Stimulated activated CD4-positive, alpha-beta T cell treated with anti-CD3 and anti-CD28 coated beads, Interleukin-4, amount 100 ng/mL, for 24 hours (primary cell): Measurements from ENCODE around the gene CLDN22.

Experiments
- DNase-seq: peaks from one replicate; pipeline ENCODE4 v3.0.0-alpha.2; 2020

The CLDN22 gene

DNA sequence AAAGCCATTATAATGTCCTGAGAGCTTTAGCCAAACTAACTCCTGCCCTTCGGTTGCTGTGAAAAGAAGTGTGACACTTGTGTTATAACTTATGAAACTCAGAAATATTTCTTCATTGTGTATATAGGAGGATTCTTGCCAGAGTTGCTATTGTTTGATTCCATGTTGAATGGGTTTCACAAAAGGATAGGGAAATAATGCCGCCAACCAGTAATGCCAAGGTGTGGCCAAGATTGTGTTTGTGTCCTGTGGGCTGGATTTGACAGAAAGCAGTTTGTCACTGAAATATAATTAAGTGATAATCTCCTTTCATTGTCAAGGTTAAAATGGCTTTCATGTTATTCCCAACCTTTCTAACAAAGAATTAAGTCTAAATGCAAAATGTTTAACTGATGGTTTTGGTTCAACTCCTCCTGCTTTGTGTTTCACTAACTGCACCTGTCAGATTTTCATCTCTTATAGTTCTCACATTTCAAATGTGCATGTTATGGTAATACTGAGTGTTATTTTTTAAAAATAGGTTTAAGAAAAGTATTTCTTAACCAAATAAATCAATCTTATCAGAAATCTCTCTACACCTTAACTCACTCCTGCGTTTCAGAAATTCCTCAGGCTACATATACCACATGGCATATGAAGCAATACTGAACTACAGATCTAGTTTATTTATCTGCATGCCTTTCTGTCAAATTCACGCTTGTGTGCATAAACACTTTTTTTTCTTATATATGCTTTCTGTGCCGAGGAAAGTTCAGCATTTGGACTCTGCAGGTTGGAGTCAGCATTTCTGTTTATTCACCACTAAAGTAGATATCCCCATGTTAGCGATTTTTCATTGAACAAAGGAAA lies at the start of gene CLDN22:
Gene CLDN22 (minus strand): TSS at position 66 of the 849 bp plus-strand sequence. CDS start 58 bp downstream, at position 8.
- no peak for DNase-seq

DNA sequence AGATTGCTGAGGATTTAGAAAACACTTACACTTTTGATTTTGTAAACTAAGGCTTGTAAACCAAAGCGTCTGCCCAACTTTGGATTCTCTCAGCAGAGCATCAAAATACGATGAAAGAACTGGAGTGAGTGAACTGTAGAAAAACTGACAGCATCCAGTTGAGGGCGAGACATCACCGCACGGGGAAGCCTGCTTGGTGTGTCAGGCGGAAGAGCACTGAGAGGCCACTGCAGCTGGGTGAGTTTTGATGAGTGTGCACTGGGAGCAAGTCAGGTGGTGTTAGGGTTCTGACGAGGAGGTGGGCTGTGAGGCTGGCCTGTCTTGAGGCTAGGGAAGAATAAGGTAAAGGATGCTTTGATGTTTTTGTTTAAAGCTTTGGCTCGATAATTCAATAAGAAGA lies 49.0 kb upstream of the CLDN22 start:
- no peak for DNase-seq

DNA sequence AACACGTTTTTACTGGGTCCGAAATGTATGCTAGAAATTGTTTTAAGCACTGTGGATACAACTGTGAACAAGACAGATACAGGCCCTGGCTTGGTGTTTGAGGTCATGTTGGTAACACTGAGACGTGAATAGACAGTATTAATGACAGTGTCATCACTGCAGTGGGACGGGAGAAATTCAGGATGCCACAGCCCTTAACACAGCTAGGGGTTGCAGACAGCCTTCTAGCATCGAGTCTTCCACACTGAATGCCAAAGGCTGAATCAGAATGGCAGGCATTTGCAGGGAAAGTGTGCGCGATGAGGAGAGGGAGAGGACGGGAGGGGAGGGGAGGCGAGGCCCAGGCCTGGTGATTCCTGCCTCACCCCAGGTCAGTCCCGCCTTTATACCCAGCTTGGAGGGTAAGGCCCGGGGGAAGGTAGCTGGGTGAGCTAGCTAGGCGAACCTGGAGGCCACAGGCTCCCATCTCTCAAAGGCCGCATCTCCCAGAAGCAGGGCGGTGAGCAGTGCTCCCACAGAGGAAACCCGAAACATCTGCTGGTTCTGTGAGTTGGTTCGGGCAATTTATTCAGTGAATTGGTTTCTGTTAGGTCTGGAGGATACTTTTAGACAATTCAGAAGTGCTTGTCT lies 46.2 kb upstream of the CLDN22 start:
- no peak for DNase-seq

DNA sequence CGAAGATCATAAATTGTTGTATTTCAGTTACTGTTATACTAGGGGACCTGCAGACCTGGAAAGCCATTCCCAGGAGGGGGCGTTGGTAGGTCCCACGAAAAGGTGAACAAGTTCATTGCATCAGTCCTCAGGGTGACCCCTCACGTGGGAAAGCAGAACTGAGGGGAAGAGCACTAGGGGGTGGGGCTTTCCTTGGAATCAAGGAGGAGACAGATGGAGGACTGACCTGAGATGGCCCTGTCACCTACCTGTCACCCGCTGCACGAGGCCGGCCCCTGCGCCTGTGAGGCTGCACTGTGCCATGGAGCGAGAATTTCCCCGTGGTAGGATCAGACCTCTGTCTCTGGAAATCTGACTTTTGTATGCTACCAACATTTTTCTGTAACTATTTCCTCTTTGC lies 43.9 kb upstream of the CLDN22 start:
- DNase-seq = no peak

DNA sequence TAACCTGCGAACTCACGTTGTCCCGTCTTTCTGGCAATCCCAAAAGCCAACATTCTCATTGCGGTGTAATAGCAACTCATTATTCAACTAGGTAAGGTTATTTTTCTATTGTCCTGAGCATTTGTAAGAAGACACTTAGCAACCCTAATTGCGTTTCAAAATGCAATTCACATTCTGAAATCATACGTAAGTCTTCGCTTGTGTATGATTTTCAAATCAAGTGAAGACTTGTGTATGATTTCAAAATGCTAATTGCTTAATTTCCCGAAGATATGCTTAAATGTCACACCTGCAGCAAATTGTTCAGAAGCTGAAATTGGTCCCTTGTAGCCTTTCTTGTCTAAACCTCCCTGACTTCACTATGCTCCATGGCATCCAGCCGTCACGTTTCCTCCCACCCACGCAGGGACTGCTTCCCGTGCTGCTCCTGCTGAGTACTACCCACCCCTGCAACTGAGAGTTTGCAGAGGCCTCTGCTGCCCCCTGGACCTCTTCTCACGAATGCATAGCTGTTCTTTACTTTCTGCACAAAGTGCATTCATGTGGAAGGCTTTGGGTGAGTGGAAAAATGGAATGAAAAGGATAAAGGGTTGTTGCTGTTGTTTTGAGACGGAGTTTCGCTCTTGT lies 43.0 kb upstream of the CLDN22 start:
- DNase-seq = no peak

DNA sequence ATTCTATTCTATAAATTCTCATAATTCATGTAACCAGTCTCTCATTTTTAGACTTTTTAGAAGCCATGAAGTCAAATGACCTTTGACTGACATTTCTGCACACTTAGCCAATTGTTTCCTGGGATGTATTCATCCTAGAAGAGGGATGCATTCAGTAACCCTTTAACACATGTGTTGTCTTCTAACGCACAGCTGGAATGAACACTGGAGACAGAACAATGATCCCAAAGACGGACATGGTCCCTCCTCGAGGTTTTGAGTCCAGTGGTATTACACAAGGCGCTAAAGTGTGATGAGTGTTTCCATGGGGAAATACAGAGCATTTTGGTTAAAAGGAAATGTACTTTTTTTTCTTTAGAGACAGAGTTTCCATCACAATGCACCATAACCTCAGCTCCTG lies 42.0 kb upstream of the CLDN22 start:
- DNase-seq = no peak

DNA sequence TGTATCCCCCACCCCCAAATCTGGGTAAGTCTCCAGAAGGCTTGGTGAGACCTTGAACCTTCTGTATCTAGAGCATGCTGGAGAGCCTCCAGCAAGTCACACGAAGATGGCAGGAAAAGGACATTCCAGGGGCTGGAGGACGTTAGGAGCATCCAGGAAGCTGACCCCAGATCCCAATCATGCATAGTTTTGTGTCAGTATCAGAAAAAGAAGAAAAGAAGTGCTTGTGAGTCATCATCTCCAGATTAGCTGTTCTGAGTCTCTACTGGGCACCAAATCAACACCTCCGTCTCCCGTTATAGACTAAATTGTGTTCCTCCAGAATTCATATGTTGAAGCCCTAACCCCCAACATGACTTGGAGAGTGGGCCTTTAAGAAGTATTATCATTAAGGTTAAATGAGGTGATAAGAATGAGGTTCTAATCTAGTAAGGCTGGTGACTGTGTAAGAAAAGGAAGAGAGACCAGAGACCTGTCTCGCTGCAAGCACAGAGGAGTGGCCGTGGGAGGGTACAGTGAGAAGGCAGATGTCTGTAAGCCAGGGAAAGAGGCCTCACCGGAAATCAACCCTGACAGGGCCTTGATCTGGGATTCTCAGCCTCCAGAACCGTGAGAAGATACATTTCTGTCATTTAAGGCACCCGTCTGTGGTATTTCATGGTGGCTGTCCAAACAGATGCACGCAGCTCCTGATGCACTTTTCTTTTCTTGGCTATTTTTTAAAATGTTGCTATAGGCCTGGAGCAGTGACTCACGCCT lies 40.3 kb upstream of the CLDN22 start:
- DNase-seq = no peak

DNA sequence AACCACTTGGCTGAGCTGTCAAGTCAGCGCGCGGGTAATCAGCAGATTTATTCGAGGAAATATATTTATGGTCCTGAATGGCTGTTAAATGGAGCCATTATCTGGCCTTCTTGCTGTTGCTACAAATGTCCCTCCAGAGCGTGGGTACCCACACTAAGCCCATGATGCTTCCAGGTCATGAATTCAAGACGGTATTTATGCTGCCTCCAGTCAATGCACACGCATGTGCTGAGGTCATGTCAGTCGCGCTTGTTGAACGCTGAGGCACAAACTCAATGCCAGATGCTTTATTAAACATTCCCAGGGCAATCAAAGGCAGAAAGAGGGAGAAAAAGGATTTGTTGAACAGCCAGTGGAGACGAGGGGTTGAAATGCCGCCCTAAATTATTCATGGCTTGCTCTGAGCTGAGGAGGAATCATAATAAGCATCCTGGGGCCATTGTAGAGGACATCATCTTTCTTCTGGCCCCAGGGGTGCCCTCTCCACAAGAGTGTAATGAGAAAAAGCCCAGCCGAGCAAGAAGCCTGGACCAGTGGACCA lies 38.2 kb upstream of the CLDN22 start:
- DNase-seq = no peak

DNA sequence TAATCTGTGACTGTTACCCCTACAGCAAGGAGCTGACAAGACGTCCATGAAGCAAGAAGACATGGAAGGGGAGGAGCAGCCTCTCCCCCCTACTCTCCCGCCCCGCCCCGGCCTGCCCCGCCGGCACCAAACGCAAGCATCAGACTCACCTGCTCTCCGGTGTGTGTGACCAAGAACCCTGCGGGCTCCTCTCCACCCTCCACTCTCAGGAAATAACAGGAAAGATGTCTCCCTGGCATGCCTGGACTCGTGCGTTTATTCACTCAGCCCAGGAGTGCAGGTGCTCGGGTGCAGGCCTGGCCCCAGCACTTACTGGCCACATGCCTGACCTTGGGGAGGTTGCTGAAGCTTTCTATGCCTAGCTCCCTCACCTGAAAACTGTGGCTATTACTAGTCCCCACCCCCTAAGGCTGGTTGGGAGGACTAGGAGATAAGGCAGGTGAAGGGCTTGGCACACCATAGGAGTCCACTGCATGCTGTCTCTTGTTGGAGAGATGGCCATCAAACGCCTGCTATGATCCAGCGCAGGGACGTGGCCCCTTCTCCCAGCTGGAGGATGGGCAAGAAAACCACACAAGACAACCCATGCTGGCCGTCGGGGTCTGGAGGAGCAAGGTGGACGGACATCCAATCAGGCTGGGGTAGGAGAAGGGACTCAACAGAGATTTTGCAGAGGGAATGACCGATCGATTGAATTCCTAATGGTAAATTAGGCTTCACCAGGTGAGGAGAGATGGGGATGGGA lies 37.0 kb upstream of the CLDN22 start:
- no peak for DNase-seq

DNA sequence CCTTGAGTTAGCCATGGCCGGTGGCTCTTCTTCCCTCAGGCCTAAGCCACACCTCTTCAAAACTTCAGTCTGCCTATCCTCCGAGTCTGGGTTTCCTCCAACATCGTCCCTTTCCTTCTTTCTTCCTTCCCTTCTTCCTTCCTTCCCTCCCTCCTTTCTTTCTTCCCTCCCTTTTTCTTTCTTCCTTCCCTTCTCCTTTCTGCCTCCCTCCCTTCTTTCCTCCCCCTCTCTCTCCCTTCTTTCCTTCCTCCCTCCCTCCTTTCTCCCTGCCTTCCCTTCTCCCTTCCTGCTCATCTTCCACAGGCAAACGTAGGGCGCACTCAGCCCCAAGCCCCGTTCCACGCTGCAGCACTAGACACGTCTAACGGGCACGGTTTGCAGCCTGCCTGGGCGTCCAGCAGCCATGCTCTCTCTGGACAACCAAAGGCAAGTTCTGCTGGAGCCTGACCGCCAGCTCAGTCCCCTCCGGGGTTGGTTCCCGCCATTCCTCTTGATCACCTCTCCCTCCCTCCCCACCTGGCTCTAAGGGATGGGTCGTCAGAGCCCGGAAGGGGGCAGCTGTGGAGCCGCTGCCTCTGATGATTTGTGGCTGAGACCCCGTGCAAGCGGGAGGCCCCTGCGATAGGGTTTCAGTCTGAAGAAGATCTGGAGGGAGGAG lies 36.2 kb upstream of the CLDN22 start:
- DNase-seq = no peak

DNA sequence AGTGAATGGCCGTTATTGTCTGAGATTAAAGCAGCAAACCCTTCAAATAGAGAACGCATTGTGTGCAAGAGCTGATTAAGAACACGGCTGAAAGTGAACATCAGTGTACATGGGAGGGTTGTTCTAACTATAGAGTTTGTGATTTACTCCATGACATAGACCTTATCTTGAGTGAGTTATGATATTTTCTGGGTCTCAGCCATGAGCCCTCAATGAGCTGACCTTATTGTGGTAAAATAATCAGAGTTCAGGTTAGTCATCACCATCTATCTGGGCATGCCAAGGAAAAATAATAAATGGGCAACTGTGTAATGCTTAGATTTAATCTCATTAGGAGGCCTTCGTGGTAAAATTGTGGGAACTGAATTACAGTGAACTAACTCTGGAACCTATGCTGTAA lies 35.3 kb upstream of the CLDN22 start:
- no peak for DNase-seq

DNA sequence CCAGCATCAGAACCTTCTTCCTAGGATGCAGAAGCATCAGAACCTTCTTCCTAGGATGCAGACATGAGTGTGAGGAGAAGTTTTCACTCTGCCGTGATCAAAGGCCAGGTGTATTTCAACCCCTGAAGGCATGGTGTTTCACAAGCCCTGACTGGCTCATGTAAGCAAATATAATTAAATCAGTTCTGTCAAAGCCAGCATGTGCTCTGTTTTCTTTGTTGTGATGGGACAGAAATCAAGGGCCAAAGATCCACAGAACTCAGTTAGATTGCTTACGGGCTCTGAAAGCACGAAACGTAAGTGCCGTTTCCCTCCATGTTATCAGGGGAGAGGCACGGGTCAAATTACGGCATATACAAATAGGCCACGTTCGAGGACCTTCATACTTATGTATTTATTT lies 34.1 kb upstream of the CLDN22 start:
- DNase-seq = no peak

DNA sequence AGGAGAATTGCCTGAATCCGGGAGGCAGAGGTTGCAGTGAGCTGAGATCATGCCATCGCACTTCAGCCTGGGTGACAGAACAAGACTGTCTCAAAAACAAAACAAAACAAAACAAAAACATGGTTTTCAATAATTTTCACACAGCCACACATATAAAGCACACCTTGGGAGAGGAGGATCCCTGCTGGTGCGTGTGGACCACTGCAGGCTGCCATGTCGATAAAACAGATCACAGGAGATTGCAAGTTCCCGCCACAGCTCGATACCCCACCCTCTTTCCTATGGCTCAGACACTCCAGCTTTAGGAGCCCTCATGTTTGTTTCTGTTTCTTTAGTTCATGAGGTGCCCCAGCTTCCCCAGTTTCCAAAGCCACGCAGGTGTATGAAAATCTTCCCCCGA lies 33.5 kb upstream of the CLDN22 start:
- no peak for DNase-seq

DNA sequence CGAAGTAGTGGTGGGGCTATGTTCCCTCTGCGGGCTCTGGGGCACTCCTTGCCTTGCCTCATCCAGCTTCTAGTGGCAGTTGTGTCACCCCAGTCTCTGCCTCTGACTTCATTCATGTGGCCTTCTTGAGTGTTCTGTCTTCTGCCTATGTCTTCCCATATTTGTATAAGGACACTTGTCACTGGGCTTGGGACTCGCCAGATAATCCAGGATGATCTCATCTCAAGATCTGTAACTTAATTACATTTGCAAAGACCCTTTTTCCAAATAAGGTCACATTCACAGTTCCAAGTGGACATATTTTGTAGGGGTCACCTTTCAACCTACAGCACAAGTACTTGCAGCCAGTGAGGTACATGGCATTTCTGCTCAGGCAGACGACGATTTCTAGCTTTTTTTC lies 32.5 kb upstream of the CLDN22 start:
- DNase-seq = no peak

DNA sequence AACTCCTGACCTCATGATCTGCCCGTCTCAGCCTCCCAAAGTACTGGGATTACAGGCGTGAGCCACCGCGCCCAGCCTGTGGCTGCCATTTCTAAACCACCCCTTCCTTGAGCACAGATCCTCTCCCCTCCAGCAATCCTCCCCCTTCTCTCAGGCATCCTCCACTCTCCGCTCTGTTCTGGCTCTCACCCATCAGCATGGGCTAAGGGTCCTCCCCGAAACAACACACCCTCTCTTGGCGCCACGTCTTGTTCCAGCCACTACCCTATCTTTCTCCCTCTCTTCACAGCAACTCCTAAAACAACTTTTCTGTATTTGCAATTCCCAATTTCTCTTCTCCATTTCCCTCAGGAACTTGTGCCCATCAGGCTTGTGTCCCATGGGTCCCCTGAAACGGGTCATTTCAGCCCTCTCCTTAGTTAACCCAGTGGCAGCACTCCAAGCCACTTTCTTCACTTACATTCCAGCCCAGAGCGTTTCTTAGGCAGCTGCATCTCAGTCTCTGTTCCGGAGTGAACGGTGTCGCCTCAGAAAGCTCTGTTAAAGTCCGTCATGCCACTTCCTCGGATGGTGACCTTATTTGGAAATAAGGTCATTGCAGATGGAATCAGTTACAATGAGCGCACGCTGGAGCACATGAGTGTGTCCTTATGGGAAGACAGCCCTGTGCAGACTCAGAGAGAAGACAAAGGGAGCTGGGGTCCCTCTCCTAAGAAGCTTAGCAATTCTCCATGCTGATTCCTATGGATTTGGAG lies 30.4 kb upstream of the CLDN22 start:
- no peak for DNase-seq

DNA sequence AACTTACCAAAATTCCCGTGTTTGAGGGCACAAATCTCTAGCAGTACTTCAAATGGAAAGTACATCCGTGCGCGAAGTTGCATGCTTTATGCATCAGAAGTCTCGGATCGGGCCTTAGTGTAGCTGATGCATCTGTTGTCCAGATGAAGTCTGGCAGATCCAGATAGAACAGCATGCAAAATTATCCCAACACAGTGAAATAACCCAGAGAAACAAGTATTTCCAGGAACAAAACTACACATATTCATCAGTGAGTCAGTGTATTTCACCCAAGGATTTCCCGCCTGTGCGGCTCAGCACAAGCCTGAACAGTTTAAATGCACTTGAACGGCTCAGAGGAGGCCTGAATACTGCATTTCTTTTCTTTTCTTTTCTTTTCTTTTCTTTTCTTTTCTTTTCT lies 29.6 kb upstream of the CLDN22 start:
- no peak for DNase-seq

DNA sequence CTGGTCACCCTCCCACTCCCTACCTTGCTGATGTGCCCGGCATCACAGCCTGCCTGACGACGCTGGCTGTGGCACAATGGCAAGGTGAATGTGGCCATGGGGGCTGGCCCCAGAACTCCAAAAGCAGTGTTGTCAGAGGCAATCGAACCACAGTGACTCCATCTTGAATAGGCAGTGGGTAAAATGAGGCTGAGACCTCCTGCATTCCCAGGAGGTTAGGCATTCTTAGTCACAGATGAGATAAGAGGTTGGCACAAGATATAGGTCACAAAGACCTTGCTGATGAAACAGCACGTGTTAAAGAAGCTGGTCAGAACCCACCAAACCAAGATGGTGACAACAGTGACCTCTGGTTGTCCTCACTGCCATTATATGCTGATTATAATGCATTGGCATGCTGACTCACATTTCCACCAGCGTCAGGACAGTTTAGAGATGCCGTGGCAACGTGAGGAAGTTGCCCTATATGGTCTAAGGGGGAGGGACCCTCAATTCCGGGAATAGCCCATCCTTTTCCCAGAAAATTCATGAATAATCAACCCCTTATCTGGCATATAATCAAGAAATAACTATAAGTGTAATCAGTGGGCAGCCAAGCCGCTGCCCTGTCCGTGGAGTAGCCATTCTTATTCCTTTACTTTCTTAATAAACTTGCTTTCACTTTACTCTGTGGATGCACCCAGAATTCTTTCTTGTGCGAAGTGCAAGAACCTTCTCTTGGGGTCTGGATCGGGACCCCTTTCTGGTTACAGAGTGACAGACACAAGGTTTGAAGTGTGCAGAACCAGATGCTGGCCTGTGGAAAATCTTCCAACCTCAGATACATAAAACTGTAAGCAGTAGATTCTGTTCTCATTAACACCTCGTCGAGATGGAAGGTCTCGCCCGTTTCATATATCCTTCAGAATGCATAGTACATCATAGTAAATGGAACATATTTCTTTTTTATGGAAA lies 28.9 kb upstream of the CLDN22 start:
- DNase-seq = peak; percentile 43

DNA sequence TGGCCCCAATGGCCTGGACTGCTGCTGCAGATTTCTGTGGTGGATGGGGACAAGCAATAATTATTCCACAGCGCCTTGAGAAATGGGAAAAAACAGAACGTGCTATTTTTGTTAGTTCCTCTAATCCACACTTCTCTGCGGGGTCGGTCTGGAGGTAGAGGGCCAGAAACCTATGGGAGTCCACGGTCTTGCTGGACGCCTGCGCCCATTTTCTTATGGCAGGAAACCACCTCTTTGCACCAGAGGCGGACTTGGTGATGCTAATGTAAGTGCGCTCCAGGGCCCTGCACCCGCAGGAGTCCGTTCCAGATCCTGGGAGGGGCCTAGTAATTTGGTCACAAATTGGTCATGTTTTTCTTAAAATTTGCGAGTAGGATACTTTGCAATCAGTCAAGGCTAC lies 28.1 kb upstream of the CLDN22 start:
- no peak for DNase-seq

DNA sequence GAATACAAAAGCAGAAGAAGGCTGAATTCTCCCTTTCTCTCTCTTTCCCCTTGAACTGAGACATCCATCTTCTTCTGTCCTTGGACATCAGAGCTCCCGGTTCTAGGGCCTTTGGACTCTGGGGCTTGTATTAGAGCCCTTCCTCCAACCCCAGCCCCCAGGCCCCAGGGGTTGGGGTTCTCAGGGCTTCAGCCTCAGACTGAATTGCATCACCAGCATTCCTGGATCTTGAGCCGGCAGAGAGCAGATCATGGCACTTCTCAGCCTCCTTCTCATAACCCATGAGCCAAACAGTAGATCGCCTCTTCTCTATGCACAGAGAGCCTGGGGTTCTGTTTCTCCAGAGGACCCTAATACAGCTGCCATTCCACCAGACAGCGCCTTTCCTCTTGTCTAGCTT lies 27.5 kb upstream of the CLDN22 start:
- DNase-seq = no peak

DNA sequence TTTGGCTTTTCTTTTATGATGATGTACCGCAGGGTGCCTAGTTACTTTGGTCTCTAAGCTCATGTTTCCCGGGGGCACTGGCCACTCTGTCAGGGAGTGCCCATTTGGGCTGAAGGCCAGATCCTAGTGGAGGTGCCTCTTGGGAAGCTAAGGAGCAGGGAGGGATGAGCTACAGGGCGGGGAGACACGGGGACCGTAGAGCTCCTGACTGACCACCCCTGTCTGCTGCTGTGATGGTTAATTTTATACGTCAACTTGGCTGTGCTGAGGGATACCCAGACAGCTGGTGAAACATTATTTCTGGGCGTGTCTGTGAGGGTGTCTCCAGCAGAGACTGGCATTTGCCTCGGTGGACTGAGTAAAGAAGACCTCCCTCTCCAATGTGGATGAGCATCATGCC lies 27.1 kb upstream of the CLDN22 start:
- DNase-seq = no peak
